SHP77 treated with DMSO at 0.1 percent for 48 hours (cell line): ENCODE measurements around the gene POU1F1.
"Not testable (repeated sequence)": the region's sequence is repeated elsewhere in the genome, so short reads cannot be mapped to it uniquely, and the experiment has no call there.

ENCODE experiments used
- DNase-seq: peaks from one replicate; lab custom pipeline; 2025; lab: John Stamatoyannopoulos, UW

Gene POU1F1

DNA sequence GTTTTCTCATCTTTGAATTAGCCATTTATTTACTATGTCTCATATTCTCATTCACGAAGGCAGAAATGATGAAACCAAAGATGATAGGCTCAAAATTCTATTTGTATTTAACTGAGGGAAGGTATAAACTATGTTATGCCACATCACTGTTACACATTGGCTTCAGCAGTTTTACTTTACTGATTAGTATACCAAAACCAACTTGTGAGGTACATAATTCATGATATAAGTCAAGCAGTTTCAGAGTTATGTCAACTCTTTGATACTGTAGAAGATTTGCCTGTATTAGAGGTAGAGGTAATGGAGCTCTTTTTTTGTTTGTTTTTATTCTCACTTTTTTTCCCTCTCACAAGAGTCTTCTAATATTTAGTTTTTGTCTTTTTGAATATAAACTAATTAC, 26.4 kb downstream of the POU1F1 start:
- DNase-seq: no peak

DNA sequence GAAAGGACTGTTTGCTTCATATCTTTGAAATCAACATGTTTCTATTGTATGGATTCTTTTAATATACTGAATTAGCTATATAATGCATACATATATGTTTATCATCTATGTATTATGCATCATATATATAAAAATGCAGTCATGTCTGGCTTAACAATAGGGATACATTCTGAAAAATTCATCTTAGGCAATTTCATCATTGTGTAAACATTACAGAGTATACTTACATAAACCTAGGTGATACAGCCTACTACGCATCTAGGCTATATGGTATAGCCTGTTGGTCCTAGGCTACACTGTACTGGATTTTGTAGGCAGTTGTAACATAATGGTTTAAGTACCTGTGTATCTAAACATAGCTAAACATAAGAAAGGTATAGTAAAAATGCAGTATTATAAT, 27.6 kb downstream of the POU1F1 start:
- DNase-seq: no peak

DNA sequence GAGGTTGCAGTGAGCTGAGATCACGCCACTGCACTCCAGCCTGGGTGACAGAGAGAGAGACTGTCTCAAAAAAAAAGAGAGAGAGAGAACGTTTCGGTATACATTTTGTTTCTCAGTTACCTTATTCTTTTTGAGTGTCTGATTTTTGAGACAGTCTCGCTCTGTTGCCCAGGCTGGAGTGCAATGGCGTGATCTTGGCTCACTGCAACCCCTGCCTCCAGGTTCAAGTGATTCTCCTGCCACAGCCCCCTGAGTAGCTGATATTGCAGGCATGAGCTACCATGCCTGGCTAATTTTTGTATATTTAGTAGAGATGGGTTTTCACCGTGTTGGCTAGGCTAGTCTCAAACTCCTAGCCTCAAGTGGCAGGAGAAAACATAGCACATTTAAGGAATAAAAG, 28.2 kb downstream of the POU1F1 start:
- DNase-seq: not testable (repeated sequence)

DNA sequence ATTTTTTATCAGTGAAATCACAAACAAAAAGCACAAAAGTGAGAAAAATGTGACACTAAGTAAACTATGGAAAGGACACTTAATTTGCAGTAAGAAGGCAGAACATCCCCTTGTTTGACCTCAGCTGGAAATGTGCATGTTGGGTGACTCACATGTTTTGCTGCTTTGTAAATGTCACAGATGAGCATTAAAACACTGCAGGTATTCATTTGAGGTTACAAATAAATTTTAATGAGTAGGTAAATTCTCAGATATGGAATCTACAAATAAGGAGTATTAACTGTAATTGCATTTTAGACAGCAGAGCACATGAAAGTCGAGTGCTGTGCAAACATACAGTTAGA, 29.0 kb downstream of the POU1F1 start:
- DNase-seq: no peak

DNA sequence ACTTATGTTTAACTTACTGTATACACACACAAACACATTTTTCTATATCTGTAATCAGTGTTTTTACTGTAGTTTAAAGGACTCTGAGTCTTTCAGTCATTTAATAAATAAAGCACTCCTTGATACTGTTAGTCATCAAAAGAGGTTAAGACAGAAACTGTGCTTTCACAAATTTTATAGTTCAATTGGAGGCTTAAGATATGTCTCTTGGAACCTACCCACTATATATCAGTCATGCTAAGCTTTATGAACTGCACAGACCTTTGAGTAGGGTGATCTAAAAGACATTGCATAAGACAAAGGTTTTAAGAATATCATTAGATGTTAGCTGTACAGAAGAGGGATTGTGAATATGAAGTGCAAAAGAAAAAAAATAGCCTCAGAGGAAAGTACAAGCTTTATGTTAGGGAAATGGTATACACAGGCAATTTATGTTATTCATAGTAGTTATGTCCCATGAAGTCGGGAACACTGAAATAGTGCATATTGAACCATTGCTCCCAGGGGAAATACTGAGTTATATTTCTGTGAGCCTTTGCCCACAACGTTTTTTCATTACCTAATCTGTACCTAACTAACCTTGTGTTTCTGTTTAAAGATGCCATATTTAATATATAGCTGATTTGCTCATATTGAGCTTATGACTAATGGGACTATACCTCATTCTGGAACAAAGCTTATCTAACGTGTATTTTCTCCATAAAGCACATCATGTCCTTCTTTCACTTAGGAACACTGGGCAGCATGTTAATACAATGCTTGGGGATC, 29.5 kb downstream of the POU1F1 start:
- DNase-seq: no peak

DNA sequence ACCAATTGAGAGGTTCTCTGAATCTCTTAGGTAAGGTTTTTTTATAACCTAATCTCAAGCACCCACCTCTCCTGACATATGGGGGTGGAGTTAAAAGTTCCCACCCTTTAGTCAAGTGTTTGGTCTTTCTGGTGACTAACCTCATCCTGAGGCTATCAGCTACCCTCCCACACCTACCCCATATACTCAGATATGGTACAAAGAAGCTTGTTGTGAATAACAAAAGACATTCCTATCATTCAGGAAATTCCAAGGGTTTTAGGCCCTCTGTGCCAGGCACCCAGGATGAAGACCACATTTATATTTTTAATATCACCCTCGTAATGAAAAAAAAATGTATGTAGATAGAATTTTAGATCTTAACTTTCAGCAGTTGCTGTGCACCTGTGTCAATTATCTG, 40.3 kb downstream of the POU1F1 start:
- no peak for DNase-seq

DNA sequence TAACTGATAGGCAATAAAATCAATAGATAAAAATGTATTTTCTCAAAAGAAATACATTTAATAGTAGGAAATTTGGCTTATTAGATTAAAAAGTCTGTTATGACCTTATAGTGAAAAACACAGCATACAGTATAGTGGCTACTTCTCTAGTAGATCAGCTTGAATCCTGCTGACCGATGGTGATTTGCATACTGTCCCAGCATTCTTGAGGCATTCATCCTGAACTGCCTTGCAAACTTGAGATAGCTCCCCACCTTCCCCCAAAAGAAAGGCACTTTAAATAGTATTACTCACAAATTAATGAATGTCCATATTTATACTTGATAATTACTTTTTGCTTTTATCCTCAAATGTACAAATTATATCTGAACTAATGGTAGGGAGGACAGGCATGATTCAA, 42.6 kb downstream of the POU1F1 start:
- DNase-seq: no peak

DNA sequence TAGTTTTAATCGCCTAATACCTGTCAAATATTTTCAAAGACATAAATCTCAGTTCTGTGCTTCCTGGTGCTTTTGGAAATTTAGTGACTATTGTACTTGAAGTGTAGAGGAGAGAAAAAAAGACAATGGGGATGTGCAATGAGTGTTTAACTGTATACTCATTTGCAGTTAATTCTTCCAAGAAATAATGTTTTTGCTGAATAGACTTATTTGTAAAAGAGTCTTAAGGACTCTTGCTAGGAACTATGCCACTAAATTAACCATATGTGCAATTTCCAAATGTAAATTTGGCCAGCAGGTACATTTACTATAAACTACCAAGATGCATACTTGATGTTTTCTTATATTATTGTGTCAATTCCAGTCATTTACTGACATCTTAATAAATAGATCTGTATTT, 47.3 kb downstream of the POU1F1 start:
- no peak for DNase-seq

DNA sequence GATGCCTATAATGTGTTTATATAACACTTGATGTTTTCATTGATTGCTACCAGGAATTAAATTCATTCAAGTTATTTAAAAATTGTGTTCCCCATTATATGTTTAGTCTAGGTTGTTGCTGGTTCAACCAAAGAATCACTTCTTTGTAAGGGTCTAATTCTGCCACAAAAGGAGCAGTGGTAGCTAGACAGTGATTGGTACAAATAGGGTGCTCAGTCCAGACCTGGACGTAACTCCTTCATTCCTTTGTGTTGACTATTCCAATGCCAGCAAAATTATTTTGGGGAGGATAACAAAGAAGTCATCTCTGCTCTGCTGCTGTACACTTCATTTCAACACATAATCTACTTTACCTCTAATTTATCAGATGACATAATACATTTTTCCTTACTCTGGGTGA, 48.1 kb downstream of the POU1F1 start:
- no peak for DNase-seq

DNA sequence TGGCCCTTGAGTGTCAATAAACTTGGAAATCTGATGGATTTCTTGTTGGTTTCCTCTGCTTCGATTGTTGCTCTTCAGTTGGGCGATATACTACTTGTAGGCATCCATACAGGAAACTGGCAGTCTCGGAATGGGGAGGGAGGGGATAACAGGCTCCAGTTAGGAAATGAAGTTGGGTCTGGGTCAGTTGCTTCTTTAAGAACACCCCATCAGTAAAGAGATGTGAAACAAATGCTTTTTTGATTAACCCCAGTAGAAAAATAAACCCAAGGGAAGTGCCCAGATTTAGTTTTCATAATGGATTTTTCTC, 48.6 kb downstream of the POU1F1 start:
- DNase-seq: no peak

DNA sequence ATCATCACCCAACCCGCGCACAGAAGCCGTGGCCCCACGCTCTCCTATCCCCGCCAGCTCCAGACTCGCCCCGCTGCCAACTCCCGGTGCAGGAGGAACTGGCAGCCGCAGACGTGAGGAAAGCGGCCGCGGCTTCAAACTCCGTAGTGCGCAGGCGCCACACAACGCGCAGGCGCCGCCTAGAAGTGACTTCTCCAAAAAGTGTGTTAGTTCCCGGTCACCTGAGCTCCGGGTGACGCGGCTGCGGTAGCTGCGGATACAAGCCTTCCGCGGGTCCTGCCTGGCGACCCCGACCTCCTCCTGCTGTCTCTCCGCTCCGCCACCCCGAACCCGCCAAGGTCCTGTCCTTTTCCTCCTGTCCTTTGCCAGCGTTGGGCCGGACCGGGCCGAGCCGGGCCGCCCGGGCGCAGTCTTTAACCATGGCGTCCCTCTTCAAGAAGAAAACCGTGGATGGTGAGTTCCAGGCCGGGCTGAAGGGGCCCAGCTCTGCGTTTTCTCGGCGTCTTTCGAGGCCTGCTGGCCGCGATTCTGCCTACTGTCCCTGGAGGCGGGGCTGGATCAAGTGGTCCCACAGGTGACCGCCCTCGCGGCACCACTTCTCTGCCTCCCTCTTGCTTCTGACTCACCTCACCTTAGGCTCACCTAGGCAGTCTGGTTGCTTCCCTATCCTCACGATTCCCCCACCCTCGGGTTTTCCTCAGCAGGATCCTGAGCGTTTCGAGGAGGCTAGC, 49.1 kb downstream of the POU1F1 start, which contains the start of gene CHMP2B:
CHMP2B (plus strand) TSS at position 206 of the 731 bp plus-strand sequence; CDS start at position 420, 214 bp downstream.
- DNase-seq: peak; percentile 78

DNA sequence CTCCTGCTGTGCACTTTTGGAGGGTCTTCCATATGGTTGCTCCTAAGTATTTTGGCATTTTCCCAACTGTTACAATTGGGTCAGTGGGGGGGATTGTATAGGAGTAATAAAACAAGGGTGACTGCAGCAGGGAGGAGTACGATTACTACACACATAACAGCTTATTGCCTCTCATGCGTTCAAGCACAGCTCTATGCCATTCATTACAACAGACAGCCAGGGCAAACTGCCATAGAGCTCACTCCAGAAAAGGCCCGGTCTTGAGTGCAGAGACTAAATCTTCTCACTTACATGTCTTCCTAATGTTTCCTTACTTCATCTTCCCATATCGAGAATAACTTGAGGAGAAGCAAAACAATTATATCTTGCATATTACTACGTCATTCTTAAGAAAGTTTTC, 50.7 kb downstream of the POU1F1 start:
- DNase-seq: no peak

DNA sequence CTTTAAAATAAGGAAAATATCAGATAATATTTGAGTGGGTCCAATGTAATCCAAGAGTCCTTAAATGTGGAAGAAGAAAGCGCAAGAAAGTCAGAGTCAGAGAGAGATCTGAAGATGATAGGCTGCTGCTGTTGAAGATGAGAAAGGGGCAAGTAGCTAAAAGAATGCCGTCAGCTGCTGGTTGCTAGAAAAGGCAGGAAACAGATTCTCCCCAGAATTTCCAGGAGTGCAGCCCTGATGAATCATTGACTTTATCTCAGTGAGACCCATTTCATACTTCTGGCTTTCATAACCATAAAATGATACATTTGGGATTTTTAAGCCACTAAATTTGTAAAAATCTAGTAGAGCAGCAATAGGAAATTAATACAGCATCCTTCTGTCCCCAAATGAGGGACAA, 56.8 kb downstream of the POU1F1 start:
- no peak for DNase-seq

DNA sequence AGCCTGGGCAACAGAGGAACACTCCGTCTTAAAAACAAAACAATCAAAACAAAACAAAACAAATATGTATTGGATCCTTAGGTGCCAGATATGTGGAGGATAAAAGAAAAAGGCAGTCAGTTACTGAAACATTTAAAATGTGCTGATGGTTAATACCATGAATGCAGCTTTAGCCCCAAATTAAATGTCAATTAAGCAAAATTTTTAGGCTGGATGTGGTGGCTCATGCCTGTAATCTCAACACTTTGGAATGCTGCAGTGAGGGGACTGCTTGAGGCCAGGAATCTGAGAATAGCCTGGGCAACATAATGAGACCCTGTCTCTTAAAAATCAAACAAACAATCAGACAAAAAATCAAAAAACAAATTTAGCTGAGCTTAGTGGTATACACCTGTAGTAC, 57.8 kb downstream of the POU1F1 start:
- no peak for DNase-seq
